Left ventricle myocardium inferior (tissue), 1 donor: Measurements from ENCODE around the gene ECM1. TPM values are rescaled to one million over a fixed set of nuclear protein-coding genes. Genes with fewer than 3 reads are reported as not detected.

Source experiments
- DNase-seq: peaks from one replicate; pipeline ENCODE4 v3.0.0-alpha.2; 2020
- H3K27ac ChIP-seq: fragments of 200-600 bp; replicated peaks from 2 replicates; pipeline ENCODE4 v1.8.0; 2021
- H3K27me3 ChIP-seq: fragments of 200-600 bp; 2 replicates; pipeline ENCODE4 v1.8.0; 2021; ENCODE audit warnings: low read depth
- H3K36me3 ChIP-seq: fragments of 200-600 bp; 2 replicates; pipeline ENCODE4 v1.8.0; 2021
- H3K4me1 ChIP-seq: fragments of 200-600 bp; 2 replicates; pipeline ENCODE4 v1.8.0; 2021
- H3K4me3 ChIP-seq: fragments of 200-600 bp; 2 replicates; pipeline ENCODE4 v1.8.0; 2021; ENCODE audit warnings: mild to moderate bottlenecking, moderate library complexity
- H3K9me3 ChIP-seq: fragments of 200-600 bp; replicated peaks from 2 replicates; pipeline ENCODE4 v1.8.0; 2021
- CTCF ChIP-seq: fragments of 200-600 bp; IDR thresholded peaks from 2 replicates; pipeline ENCODE4 v1.8.0; 2021; ENCODE audit warnings: antibody characterized with exemption, mild to moderate bottlenecking, borderline replicate concordance
- intact Hi-C: fragments of 100-400 bp; cut with micrococcal nuclease; formaldehyde crosslinking; loops from one replicate; pipeline ENCODE4 v1.11.0; 2022
- total RNA-seq: library from RNA; stranded (reverse); fragmentation: NEBNext Ultra II Directional; extraction: Animal tissue kit (Norgen Biotek cat#: 25700); gene quantifications from one replicate; pipeline ENCODE4 v1.2.1, GENCODE V29; 2021
- donor health status: DM: no; HTN: yes; CAD: no; lungs with severe emphysema.

The ECM1 gene
- total RNA-seq, 1 donor from 2014 or later, result 20.1 TPM

- Histone ChIP-seq H3K36me3 (peaks cover 14% of the 10 kb centered on the region), H3K9me3 (no peaks in the 10 kb centered on the region), H3K27ac (peak within 1 kb of the TSS; percentile 94), H3K27me3 (no peaks in the 10 kb centered on the region), H3K4me1 (peaks cover 25% of the 10 kb centered on the region), H3K4me3 (peak within 1 kb of the TSS; percentile 74)
- intact Hi-C loops, result no loop called here
- DNase-seq, result peak; percentile 98
- no peak for TF ChIP-seq CTCF
These were observed 7.6 kb downstream of the ECM1 start, which contains the start of gene FALEC for GRCh38 chr1:150515328-150516049. Gene FALEC (plus strand): TSS chr1:150515752.

GRCh38 chr1:150516050-150516591 is 8.2 kb downstream of the ECM1 start:
- H3K36me3 ChIP-seq, result peaks cover 10% of the 10 kb centered on the region
- H3K27me3 ChIP-seq, result no peaks in the 10 kb centered on the region
- H3K4me3 ChIP-seq, result peak overlapping the region; percentile 74
- TF ChIP-seq CTCF, result peak; percentile 28
- H3K9me3 ChIP-seq, result no peaks in the 10 kb centered on the region
- intact Hi-C loops, result no loop called here
- no peak for DNase-seq
- H3K27ac ChIP-seq, result peak overlapping the region; percentile 94
- peaks cover 25% of the 10 kb centered on the region for H3K4me1 ChIP-seq

GRCh38 chr1:150516616-150517015 is 8.7 kb downstream of the ECM1 start:
- H3K4me3 ChIP-seq, result peak overlapping the region; percentile 74
- peak overlapping the region; percentile 94 for H3K27ac ChIP-seq
- no peak for TF ChIP-seq CTCF
- no peaks in the 10 kb centered on the region for H3K27me3 ChIP-seq
- DNase-seq, result no peak
- peaks cover 27% of the 10 kb centered on the region for H3K4me1 ChIP-seq
- peaks cover 5% of the 10 kb centered on the region for H3K36me3 ChIP-seq
- H3K9me3 ChIP-seq, result no peaks in the 10 kb centered on the region
- intact Hi-C loops, result no loop called here

- no peak for DNase-seq
- no peak overlapping the region for H3K27ac ChIP-seq
- H3K36me3 ChIP-seq, result no peaks in the 10 kb centered on the region
- no peaks in the 10 kb centered on the region for H3K27me3 ChIP-seq
- intact Hi-C loops, result loop anchor here (10.0 kb wide), 1 partner anchor 47 kb away; no protein-coding TSS in a partner anchor
- H3K9me3 ChIP-seq, result no peaks in the 10 kb centered on the region
- no peak for TF ChIP-seq CTCF
- peaks cover 13% of the 10 kb centered on the region for H3K4me1 ChIP-seq
- no peak overlapping the region for H3K4me3 ChIP-seq
These were observed 13.5 kb downstream of the ECM1 start for GRCh38 chr1:150521196-150521968.

GRCh38 chr1:150525348-150525747 is 17.4 kb downstream of the ECM1 start:
- no peaks in the 10 kb centered on the region for H3K36me3 ChIP-seq
- H3K4me3 ChIP-seq, result no peak overlapping the region
- intact Hi-C loops, result loop anchor here (10.0 kb wide), 1 partner anchor 51 kb away; no protein-coding TSS in a partner anchor
- H3K9me3 ChIP-seq, result no peaks in the 10 kb centered on the region
- H3K4me1 ChIP-seq, result peaks cover 15% of the 10 kb centered on the region
- H3K27ac ChIP-seq, result no peak overlapping the region
- DNase-seq, result no peak
- H3K27me3 ChIP-seq, result no peaks in the 10 kb centered on the region
- TF ChIP-seq CTCF, result no peak
